Duodenal mucosa (tissue), 2 donors: ENCODE data around the gene SNPH.
A peak's percentile ranks its signal among the peaks of the same experiment; 100 is the strongest.
"Not testable (repeated sequence)": the region's sequence is repeated elsewhere in the genome, so short reads cannot be mapped to it uniquely, and the experiment has no call there.

Experiments used
- H3K27ac ChIP-seq: one replicate; pipeline ENCODE4 v1.7.0; 2013; ENCODE audit warnings: low read depth, low read length
- H3K27me3 ChIP-seq, 2 donors: one replicate each; pipeline ENCODE4 v1.7.0; 2013; ENCODE audit warnings: low read length in 2 of 2, control low read depth in 1 of 2; ENCODE audit not compliant: insufficient read depth in 2 of 2, control insufficient read depth in 1 of 2
- H3K36me3 ChIP-seq, 2 donors: one replicate each; pipeline ENCODE4 v1.7.0; 2013; ENCODE audit warnings: low read length in 2 of 2, control low read depth in 1 of 2; ENCODE audit not compliant: insufficient read depth in 2 of 2, control insufficient read depth in 1 of 2
- H3K4me1 ChIP-seq, 2 donors: one replicate each; pipeline ENCODE4 v1.7.0; 2013; ENCODE audit warnings: low read length in 2 of 2, control low read depth in 1 of 2; ENCODE audit not compliant: insufficient read depth in 2 of 2, control insufficient read depth in 1 of 2
- H3K4me3 ChIP-seq, 2 donors: one replicate each; pipeline ENCODE4 v1.7.0; 2013; ENCODE audit warnings: low read length in 2 of 2, low read depth in 1 of 2
- H3K9ac ChIP-seq, 2 donors: one replicate each; pipeline ENCODE4 v1.7.0; 2013; ENCODE audit warnings: low read length in 2 of 2, low read depth in 1 of 2
- H3K9me3 ChIP-seq, 2 donors: one replicate each; pipeline ENCODE4 v1.7.0; 2013; ENCODE audit warnings: low read length in 2 of 2, control low read depth in 1 of 2; ENCODE audit not compliant: control insufficient read depth in 1 of 2

The SNPH gene, protein sequence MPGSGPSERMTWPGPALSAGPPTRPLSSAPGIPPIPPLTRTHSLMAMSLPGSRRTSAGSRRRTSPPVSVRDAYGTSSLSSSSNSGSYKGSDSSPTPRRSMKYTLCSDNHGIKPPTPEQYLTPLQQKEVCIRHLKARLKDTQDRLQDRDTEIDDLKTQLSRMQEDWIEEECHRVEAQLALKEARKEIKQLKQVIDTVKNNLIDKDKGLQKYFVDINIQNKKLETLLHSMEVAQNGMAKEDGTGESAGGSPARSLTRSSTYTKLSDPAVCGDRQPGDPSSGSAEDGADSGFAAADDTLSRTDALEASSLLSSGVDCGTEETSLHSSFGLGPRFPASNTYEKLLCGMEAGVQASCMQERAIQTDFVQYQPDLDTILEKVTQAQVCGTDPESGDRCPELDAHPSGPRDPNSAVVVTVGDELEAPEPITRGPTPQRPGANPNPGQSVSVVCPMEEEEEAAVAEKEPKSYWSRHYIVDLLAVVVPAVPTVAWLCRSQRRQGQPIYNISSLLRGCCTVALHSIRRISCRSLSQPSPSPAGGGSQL

DNA sequence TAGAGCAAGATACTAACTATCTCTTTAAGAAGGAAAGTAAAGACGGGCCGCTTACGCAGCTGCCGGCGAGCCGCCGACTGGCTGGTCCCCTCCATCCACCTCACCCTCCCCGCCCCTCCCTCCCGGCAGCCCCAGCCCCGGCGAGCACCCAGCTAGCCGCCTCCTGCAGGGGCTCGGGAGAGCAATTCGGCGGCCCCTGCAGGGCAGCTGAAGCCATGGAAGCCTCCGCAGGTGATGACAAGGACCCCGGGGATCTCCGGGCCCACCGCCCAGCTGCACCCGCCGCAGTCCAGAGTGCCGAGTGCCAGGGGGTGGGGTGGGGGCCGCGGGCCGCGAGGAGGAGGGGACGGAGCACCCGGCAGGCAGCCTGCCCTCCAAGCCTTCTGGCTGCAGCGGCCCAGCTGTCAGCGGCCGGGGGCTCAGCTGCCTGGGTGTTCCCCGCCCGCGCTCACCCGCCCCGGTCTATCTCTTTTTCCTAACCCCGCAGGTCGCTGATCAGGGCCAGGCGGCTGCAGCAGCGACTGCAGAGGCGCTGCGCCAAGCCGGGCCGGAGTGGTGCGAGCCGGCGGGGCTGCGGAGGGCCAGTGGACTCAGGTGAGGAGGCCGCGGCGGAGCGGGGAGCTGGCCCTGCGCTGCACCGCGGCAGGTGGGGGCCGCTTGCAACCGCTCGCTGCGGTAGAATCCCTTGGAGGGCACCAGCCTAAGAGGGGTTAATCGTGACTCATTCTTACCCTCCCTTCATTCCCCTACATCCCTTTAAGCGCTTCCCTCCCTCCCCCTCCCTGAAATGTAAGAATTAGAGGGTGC is at the start of gene SNPH:
SNPH (plus strand) TSS at position 128 of the 807 bp plus-strand sequence. CDS start 29,946 bp downstream, outside the sequence.
- H3K4me3 ChIP-seq: peak within 1 kb of the TSS; percentile 63 to 70
- peak within 1 kb of the TSS; percentile 52 to 53 for H3K9ac ChIP-seq
- peaks cover 4 to 9% of the 10 kb centered on the region in 2 donors for H3K4me1 ChIP-seq
- no peak within 1 kb of the TSS for H3K27ac ChIP-seq
- no peaks in the 10 kb centered on the region for H3K27me3 ChIP-seq
- H3K9me3 ChIP-seq: no peaks in the 10 kb centered on the region
- no peaks in the 10 kb centered on the region for H3K36me3 ChIP-seq

DNA sequence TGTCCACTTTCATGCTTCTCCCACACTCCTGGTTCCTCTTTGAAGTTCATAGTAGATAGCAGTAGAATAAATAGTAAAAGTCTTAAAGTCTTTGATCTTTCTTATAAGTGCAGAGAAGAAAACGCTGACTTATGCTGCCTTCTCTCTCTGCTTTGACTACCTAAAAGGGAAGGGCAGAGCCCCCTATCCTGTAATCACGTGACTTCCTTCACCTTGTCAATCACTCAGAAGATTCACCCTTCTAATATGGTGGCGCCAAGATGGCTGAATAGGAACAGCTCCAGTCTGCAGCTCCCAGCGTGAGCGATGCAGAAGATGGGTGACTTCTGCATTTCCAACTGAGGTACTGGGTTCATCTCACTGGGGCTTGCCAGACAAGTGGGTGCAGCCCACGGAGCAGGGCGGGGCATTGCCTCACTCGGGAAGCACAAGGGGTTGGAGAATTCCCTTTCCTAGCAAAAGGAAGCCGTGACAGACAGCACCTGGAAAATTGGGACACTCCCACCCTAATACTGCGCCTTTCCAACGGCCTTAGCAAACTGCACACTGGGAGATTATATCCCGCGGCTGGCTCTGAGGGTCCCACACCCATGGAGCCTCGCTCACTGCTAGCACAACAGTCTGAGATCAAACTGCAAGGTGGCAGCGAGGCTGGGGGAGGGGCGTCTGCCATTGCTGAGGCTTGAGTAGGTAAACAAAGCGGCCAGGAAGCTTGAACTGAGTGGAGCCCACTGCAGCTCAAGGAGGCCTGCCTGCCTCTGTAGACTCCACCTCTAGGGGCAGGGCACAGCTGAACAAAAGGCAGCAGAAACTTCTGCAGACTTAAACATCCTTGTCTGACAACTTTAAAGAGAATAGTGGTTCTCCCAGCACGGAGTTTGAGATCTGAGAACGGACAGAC is 49.3 kb upstream of the SNPH start:
- H3K9me3 ChIP-seq, H3K27ac ChIP-seq, H3K27me3 ChIP-seq, H3K9ac ChIP-seq, H3K4me3 ChIP-seq, H3K4me1 ChIP-seq, H3K36me3 ChIP-seq: not testable (repeated sequence)

DNA sequence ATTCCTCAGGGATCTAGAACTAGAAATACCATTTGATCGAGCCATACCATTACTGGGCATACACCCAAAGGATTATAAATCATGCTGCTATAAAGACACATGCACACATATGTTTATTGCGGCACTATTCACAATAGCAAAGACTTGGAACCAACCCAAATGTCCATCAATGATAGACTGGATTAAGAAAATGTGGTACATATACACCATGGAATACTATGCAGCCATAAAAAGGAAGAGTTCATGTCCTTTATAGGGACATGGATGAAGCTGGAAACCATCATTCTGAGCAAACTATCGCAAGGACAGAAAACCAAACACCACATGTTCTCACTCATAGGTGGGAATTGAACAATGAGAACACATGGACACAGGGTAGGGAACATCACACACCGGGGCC is 43.3 kb upstream of the SNPH start:
- H3K27ac ChIP-seq, H3K36me3 ChIP-seq, H3K4me3 ChIP-seq, H3K9me3 ChIP-seq, H3K9ac ChIP-seq: not testable (repeated sequence)
- H3K4me1 ChIP-seq: peaks cover 0 to 13% of the 10 kb centered on the region in 2 donors
- peaks cover 0 to 12% of the 10 kb centered on the region in 2 donors for H3K27me3 ChIP-seq

DNA sequence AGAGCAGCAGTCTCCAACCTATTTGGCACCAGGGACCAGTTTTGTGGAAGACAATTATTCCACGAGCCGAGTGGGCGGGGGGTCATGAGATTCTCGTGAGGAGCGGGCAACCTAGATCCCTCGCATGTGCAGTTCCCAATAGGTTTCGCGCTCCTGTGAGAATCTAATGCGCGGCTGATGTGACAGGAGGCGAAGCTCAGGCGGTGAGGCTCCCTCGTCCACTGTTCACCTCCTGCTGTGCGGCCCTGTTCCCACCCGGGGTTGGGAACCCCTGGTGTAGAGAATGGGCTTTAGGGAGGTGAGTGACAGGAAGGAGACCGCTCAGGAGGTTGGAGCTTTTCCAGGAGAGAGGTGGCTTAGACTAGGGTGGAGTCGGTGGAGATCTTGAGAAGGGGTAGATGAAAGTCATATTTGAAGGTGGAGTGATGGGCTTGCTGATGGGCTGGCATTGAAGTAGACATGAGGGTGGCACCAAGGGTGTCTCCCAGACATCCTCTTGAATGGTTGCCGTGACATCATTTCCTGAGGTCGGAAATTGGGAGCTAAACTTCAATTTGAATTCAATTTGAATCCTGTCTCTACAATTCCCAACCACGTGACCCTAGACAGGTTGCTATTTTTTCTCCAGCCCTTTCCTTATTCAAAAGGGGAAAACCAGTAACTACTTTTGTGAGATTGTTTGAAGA is 41.7 kb upstream of the SNPH start:
- H3K9ac ChIP-seq: no peak overlapping the region
- H3K4me1 ChIP-seq: peaks cover 0 to 13% of the 10 kb centered on the region in 2 donors
- no peak overlapping the region for H3K27ac ChIP-seq
- peaks cover 0 to 26% of the 10 kb centered on the region in 2 donors for H3K27me3 ChIP-seq
- no peaks in the 10 kb centered on the region for H3K9me3 ChIP-seq
- H3K4me3 ChIP-seq: no peak overlapping the region
- no peaks in the 10 kb centered on the region for H3K36me3 ChIP-seq

DNA sequence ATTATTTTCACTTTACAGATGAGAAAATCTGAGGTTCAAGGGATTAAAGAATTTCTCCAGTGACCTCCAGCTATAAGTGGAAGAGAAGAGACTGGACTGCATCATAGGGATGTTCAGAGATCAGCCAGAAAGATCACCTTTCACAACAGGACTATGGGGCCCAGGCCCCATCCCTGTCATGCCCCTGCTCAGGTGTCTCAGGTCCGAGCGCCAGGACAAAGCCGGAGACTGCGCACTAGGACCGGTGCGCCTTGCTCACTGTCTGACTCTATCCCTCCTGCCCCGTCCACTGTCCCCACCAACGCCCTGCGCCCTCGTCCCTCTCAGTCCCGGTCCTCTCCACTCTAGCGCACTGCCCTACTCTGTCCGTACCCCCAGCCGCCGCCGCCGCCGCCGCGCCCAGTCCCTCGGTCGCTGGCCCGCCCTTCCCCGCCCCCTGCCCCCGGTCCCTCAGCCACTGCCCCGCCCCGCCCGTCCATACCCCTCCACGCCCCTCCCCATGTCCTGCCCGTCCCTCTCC is 40.8 kb upstream of the SNPH start:
- no peak overlapping the region for H3K27ac ChIP-seq
- H3K27me3 ChIP-seq: peaks cover 0 to 33% of the 10 kb centered on the region in 2 donors
- H3K36me3 ChIP-seq: no peaks in the 10 kb centered on the region
- H3K4me1 ChIP-seq: peaks cover 0 to 13% of the 10 kb centered on the region in 2 donors
- no peaks in the 10 kb centered on the region for H3K9me3 ChIP-seq
- no peak overlapping the region for H3K9ac ChIP-seq
- peak overlapping the region; percentile 55 to 63 for H3K4me3 ChIP-seq

DNA sequence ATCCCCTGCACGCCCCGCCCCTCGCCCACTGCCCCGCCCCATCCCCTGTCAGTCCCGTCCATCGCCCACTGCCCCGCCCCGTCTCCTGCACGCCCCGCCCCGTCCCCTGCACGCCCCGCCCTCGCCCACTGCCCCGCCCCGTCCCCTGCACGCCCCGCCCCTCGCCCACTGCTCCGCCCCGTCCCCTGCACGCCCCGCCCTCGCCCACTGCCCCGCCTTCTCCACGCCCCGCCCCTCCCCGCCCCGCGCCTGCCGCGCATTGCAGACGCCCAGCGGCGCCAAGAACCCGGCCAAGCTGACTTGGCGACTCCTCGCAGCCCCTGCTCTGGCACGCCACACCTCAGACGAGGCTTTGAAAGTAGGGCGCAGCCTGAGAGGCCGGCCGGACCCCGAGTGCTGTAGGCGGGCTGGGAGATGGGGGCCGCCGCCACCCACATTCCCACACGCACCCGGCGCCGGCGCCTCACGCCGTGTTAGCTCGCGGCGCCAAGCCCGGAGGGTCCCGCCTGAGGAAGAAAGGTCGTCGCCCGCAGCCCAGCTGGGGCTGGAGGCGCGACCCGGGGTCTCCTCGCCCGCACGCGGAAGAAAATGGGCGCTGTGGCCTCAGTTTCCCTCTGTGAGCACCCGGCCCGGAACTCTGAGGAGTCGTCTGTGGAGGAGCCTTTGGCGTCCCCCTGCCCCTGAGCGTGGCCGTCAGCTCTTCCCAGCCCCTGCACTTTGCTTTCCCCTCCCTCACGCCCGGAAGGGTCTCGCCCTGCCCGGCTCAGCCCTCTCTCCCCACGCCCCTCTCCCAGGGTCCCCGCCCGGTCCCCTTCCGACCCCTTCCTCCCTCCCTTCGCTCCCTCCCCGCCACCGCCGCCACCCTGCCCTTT is 40.1 kb upstream of the SNPH start, which contains the start of gene RAD21L1:
RAD21L1 (plus strand) TSS at position 262 of the 872 bp plus-strand sequence. CDS start 2,410 bp downstream, outside the sequence.
- Histone ChIP-seq H3K4me3 (peak within 1 kb of the TSS; percentile 73 to 82), H3K9ac (peak within 1 kb of the TSS; percentile 43 to 64), H3K9me3 (no peaks in the 10 kb centered on the region), H3K36me3 (no peaks in the 10 kb centered on the region), H3K27ac (no peak within 1 kb of the TSS), H3K4me1 (peaks cover 0 to 13% of the 10 kb centered on the region in 2 donors), H3K27me3 (peaks cover 0 to 37% of the 10 kb centered on the region in 2 donors)

DNA sequence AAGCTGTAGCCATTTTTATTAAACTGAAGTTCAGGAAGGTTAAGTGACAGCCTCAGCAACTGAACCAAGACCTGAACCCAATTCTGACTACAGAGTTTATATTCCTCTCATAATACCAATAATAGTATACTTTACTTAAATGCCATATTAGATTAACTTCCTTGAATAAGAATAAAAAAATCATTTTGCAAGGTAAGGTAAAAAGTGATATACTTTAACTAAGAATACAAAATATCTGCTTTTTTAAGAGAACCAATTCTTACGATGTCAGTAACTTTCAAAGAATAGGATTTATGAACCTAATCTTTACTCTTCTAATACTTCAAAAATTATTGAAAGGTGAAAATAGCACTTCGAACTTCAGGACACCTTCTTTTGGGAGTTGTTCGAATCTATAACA is 36.6 kb upstream of the SNPH start:
- Histone ChIP-seq H3K27ac (no peak overlapping the region), H3K9ac (no peak overlapping the region), H3K4me3 (no peak overlapping the region), H3K36me3 (no peaks in the 10 kb centered on the region), H3K9me3 (no peaks in the 10 kb centered on the region), H3K27me3 (peaks cover 0 to 42% of the 10 kb centered on the region in 2 donors), H3K4me1 (peaks cover 0 to 13% of the 10 kb centered on the region in 2 donors)

DNA sequence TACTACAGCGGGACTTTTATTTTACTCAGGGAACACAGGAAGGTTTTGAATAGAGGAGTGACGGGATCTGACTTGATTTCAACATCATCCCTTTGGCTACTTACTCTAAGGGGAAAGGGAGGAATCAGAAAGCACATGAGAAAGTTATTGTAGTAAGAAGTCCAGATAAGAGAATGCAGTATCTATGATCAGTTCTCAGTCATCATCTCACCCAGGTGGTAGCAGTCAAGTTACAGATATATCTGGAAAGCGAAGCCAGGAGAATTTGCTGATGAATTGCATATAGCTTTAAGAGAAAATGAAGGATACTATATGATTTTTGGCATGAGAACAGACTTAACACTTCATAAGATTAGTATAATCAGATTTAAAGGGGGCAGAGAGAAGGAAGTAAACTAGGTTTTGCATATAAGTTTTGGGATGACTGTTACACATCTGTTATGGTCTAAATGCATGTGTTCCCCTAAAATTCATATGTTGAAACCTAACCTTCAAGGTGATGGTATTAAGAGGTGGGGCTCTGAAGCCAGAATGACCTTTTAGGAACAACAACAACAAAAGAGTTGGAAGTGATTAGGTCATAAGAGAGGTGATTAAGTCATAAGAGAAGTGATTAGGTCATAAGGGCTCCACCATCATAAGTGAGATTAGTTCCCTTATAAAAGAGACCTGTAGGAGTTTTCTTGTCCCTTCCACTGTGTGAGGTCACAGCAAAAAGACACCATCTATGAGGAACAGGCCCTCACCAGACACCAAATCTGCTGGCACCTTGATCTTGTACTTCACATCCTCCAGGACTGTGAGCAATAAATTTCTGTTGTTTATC is 33.6 kb upstream of the SNPH start:
- H3K27ac ChIP-seq: no peak overlapping the region
- no peak overlapping the region for H3K9ac ChIP-seq
- H3K4me1 ChIP-seq: no peaks in the 10 kb centered on the region
- peaks cover 0 to 32% of the 10 kb centered on the region in 2 donors for H3K27me3 ChIP-seq
- H3K36me3 ChIP-seq: no peaks in the 10 kb centered on the region
- H3K4me3 ChIP-seq: no peak overlapping the region
- no peaks in the 10 kb centered on the region for H3K9me3 ChIP-seq
